GDM1 (cell line): ENCODE results near the gene DENND1C.

Source experiments
- DNase-seq: peaks from one replicate; lab custom pipeline; 2025; lab: John Stamatoyannopoulos, UW

DENND1C gene, protein sequence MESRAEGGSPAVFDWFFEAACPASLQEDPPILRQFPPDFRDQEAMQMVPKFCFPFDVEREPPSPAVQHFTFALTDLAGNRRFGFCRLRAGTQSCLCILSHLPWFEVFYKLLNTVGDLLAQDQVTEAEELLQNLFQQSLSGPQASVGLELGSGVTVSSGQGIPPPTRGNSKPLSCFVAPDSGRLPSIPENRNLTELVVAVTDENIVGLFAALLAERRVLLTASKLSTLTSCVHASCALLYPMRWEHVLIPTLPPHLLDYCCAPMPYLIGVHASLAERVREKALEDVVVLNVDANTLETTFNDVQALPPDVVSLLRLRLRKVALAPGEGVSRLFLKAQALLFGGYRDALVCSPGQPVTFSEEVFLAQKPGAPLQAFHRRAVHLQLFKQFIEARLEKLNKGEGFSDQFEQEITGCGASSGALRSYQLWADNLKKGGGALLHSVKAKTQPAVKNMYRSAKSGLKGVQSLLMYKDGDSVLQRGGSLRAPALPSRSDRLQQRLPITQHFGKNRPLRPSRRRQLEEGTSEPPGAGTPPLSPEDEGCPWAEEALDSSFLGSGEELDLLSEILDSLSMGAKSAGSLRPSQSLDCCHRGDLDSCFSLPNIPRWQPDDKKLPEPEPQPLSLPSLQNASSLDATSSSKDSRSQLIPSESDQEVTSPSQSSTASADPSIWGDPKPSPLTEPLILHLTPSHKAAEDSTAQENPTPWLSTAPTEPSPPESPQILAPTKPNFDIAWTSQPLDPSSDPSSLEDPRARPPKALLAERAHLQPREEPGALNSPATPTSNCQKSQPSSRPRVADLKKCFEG

DNA sequence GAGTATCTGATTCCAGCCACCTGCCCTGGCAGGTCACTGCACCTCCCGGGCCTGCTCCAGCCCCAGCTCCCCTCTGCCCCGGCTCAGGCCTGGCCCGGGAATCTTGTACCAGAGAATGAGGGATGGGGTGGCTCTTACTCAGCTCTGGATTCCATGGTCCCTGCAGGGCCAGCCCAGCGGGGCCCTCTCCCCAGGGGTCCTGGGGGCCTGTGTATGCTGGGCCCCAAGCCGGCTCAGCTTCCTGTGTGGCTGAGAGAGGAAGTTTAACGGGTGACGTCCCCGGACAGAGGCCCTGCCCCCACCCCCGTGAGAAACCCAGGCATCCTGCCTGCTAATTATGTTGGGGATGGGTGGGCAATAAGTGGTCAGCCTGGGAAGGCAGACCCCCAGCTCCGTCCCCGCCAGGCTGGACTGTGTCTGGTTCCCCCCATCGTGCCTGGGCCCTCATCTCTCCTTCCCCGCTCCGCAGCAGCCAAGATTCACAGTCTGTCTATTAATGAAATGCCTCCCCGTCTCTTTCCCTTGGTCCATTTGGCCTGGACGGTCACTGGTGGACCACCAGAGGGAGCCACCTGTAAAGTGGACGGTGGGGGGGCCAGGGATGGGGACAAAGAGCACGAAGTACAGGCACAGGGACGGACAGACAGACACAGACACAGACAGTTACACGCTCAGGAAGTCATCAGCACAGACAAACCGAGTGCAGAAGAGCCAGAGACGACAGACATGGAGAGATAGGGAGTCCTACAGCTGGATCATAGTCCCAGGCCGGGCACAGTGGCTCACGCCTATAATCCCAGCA lies at the start of gene DENND1C:
Gene DENND1C, minus strand, starts transcription at position 247 of the 802 bp plus-strand sequence. Its CDS starts 92 bp downstream, at position 155.
- DNase-seq: peak; percentile 47

GRCh38 chr19:6530386-6531162 lies 49.0 kb upstream of the DENND1C start, which contains the start of gene TNFSF9:
Gene TNFSF9, plus strand, starts transcription at chr19:6531026. Its CDS starts 11 bp downstream, at chr19:6531037.
- peak; percentile 81 for DNase-seq

GRCh38 chr19:6529937-6530385 lies 48.4 kb upstream of the DENND1C start:
- DNase-seq: no peak

DNA sequence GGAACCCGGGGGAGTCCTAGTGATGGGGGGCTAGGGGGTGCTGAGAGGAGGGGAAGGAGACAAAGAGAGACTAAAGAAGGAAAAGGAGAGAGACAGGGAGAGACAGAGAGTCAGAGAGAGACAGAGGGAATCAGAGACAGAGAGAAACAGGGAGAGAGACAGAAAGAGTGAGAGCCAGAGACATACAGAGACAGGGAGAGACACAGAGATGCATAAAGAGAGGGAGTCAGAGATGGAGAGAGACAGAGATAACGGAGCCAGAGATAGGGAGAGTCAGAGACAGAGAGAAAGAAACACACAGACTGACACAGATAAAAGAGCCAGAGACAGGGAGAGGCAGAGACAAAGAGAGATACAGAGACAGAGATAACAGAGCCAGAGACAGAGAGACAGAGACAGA lies 47.8 kb upstream of the DENND1C start:
- DNase-seq: no peak

- DNase-seq: peak; percentile 73
Measured at GRCh38 chr19:6528544-6529121, 47.0 kb upstream of the DENND1C start.

DNA sequence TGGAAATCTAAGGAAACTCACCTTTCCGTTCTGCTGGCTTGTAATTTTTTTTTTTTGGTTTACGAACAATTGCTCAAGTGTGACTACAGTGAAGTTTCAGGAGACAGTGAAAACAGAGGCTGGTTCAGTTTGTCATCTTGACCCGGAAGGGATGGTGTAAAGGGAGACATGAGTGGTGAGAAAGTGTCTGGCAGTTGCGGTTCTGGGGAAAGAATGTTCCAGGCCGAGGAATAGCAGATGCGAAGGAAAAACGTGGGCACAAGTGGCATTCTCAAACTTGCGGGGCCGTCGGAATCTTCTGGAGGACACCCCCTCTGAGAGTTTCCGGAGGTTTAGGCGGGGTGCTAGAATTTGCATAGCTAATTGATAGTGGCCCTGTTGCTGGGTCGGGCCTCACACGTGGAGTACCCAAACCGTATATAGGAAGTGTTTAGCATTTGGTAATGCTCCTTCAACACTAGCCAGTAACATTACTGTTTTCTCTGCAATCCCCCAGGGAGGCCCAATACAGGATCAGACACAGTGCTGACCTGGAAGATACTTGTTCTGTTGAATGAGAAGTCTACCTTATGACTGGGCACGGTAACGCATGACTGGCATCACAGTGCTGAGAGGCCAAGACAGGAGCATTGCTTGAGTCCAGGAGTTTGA lies 46.4 kb upstream of the DENND1C start:
- no peak for DNase-seq

GRCh38 chr19:6524311-6524710 lies 42.7 kb upstream of the DENND1C start:
- no peak for DNase-seq

DNA sequence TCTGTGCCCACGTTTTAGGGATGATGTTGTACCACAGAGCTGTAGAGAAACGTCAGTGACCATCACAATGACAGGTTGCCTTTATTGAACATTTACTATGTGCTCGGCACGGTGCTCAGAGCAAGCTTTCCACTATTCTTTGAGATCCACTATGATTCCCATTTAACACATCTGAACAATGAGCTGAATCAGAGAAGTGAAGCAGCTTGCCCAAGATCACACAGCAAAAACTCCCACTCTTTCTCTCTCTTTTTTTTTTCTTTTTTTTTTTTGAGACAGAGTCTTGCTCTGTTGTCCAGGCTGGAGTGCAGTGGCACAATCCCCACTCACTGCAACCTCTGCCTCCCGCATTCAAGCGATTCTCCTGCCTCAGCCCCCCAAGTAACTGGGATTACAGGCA lies 41.1 kb upstream of the DENND1C start:
- no peak for DNase-seq

GRCh38 chr19:6521718-6522646 lies 40.4 kb upstream of the DENND1C start:
- peak; percentile 15 for DNase-seq

GRCh38 chr19:6519289-6519688 lies 37.7 kb upstream of the DENND1C start:
- no peak for DNase-seq

DNA sequence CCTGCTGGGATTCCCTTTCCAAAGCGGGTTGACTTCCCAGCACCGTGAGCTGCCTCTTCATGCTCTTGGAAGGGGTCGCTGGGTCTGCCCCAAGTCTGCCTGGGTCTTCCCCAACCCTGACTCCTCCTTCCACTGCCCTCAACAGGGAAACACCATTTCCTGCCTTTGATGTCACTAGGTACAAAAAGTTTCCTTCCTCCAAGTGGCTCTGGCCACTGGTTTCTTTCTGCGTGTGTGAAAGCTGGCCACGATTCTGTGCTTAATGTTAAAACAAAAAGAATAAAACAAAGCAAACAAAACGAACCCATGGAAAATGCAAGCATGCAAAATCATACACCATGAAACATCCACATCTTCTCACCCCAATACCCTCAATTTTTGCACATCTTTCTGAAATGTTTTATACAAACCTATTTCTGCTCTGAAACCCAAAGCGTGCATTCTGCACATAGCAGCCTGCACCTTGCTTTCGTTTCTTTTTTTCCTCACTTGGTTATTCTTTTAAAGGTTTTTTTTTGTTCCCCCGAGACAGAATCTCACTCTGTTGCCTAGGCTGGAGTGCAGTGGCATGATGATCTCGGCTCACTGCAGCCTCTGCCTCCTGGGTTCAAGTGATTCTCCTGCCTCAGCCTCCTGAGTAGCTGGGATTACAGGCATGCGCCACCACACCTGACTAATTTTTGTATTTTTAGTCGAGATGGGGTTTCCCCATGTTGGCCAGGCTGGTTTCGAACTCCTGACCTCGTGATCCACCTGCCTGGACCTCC lies 36.7 kb upstream of the DENND1C start:
- DNase-seq: no peak

GRCh38 chr19:6516659-6517291 lies 35.2 kb upstream of the DENND1C start:
- DNase-seq: peak; percentile 83

DNA sequence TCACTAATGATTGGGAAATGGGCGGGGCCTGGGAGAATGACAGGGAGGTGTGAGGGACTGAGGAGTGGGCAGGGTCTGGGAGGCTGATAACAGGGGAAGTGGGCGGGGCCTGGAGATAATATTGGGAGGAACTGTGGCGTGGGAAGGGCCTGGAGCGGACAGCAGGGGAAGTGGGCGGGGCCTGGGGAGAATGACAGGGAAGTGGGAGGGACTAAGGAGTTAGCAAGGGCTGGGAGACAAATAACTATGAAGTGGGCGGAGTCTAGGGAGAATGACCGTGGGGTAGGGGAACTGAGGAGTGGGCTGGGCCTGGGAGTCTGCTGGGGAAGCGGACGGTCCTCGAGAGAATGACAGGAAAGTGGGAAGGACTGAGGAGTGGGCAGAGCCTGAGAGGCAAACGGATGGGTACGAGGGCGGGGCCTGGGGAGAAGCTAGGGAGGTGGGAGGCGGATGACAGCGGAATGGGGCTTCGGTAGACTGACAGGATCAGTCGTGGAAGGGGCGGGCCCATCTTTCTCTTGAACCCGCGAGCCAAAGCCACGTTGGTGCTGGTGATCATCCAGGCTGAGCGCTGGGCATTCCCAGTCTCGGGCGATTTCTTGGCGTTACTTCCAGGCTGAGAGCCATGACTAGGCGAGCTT lies 34.6 kb upstream of the DENND1C start:
- peak; percentile 92 for DNase-seq

GRCh38 chr19:6514926-6515544 lies 33.4 kb upstream of the DENND1C start:
- DNase-seq: no peak

GRCh38 chr19:6514089-6514488 lies 32.5 kb upstream of the DENND1C start:
- DNase-seq: no peak

- no peak for DNase-seq
Measured at GRCh38 chr19:6510618-6511017, 29.0 kb upstream of the DENND1C start.
